HEK293 (cell line): ENCODE data around the gene PAX2.

ENCODE experiments used
- CTCF ChIA-PET: fragments of 350-600 bp; formaldehyde crosslinking; extraction: SDS; loops from one replicate; lab custom pipeline; 2021; ENCODE audit warnings: antibody characterized with exemption; lab: Yijun Ruan, JAX
- POLR2A ChIA-PET: fragments of 300-600 bp; formaldehyde crosslinking; extraction: SDS; loops from one replicate; lab custom pipeline; 2020; ENCODE audit warnings: antibody characterized with exemption, inconsistent platforms; lab: Yijun Ruan, JAX
- H3K27ac ChIP-seq: fragments of 200-500 bp; sonication (Bioruptor generic); 2 replicates; pipeline ENCODE4 v1.5.1; 2014; ENCODE audit warnings: low read depth, low read length, control low read depth, inconsistent platforms; ENCODE audit errors: extremely low read depth
- H3K36me3 ChIP-seq, 2 experiments: fragments of 200-500 bp in 1 of 2; sonication (Bioruptor generic) in 1 of 2; 1 replicate in 1 of 2; 2 replicates in 1 of 2; pipeline ENCODE4 v1.5.1; 2014 to 2017; ENCODE audit warnings: inconsistent platforms in 2 of 2, low read length in 2 of 2; ENCODE audit not compliant: control insufficient read depth in 2 of 2, insufficient read depth in 1 of 2
- H3K4me1 ChIP-seq: fragments of 200-500 bp; sonication (Bioruptor generic); 2 replicates; pipeline ENCODE4 v1.5.1; 2014; ENCODE audit warnings: mild to moderate bottlenecking, low read length, inconsistent platforms; ENCODE audit not compliant: control insufficient read depth, insufficient read depth
- H3K4me3 ChIP-seq: 2 replicates; pipeline ENCODE4 v1.5.1; 2011; ENCODE audit warnings: low read depth, mild to moderate bottlenecking, control low read depth, low read length, moderate library complexity
- H3K9me3 ChIP-seq: fragments of 200-500 bp; sonication (Bioruptor generic); 2 replicates; pipeline ENCODE4 v1.5.1; 2014; ENCODE audit warnings: low read depth, low read length, inconsistent platforms; ENCODE audit not compliant: control insufficient read depth, insufficient read depth
- GLI4 ChIP-seq: fragments of 450-650 bp; formaldehyde crosslinking; IDR thresholded peaks from 2 replicates; pipeline ENCODE4 v1.5.1; 2016; ENCODE audit warnings: missing biosample characterization, missing genetic modification characterization
- ZNF132 ChIP-seq: fragments of 450-650 bp; formaldehyde crosslinking; IDR thresholded peaks from 2 replicates; pipeline ENCODE4 v1.5.1; 2017; ENCODE audit warnings: missing biosample characterization, missing genetic modification characterization, borderline replicate concordance
- ZNF140 ChIP-seq: fragments of 450-650 bp; formaldehyde crosslinking; IDR thresholded peaks from 2 replicates; pipeline ENCODE4 v1.5.1; 2016; ENCODE audit warnings: missing biosample characterization, missing genetic modification characterization
- ZNF157 ChIP-seq: fragments of 450-650 bp; formaldehyde crosslinking; IDR thresholded peaks from 2 replicates; pipeline ENCODE4 v1.5.1; 2016; ENCODE audit warnings: missing biosample characterization, missing genetic modification characterization
- ZNF2 ChIP-seq: fragments of 450-650 bp; formaldehyde crosslinking; IDR thresholded peaks from 2 replicates; pipeline ENCODE4 v1.5.1; 2016; ENCODE audit warnings: missing biosample characterization, missing genetic modification characterization
- ZNF274 ChIP-seq, 2 experiments: fragments of 200-500 bp in 1 of 2; fragments of 450-650 bp in 1 of 2; sonication (Bioruptor generic) in 1 of 2; formaldehyde crosslinking in 1 of 2; IDR thresholded peaks; 2 replicates each; pipeline versions ENCODE4 v1.5.1 to v1.6.1; 2014 to 2016; ENCODE audit warnings: borderline replicate concordance in 1 of 2, inconsistent platforms in 1 of 2, low read length in 1 of 2, missing biosample characterization in 1 of 2, missing genetic modification characterization in 1 of 2
- ZNF311 ChIP-seq: fragments of 450-650 bp; formaldehyde crosslinking; IDR thresholded peaks from 2 replicates; pipeline ENCODE4 v1.5.1; 2017; ENCODE audit warnings: missing biosample characterization, missing genetic modification characterization, borderline replicate concordance
- ZNF404 ChIP-seq: fragments of 450-650 bp; formaldehyde crosslinking; IDR thresholded peaks from 2 replicates; pipeline ENCODE4 v1.5.1; 2017; ENCODE audit warnings: missing biosample characterization, missing genetic modification characterization
- ZNF514 ChIP-seq: fragments of 450-650 bp; formaldehyde crosslinking; IDR thresholded peaks from 2 replicates; pipeline ENCODE4 v1.5.1; 2016; ENCODE audit warnings: missing biosample characterization, missing genetic modification characterization
- ZNF544 ChIP-seq: fragments of 450-650 bp; formaldehyde crosslinking; IDR thresholded peaks from 2 replicates; pipeline ENCODE4 v1.5.0; 2017; ENCODE audit warnings: missing biosample characterization, missing genetic modification characterization
- ZNF76 ChIP-seq: fragments of 450-650 bp; formaldehyde crosslinking; IDR thresholded peaks from 2 replicates; pipeline ENCODE4; 2016; ENCODE audit warnings: low read depth, missing biosample characterization, missing genetic modification characterization, borderline replicate concordance
- ZNF837 ChIP-seq: fragments of 450-650 bp; formaldehyde crosslinking; IDR thresholded peaks from 2 replicates; pipeline ENCODE4 v1.5.1; 2016; ENCODE audit warnings: missing biosample characterization, missing genetic modification characterization
- TF ChIP-seq, protein P1 (sequence below): fragments of 450-650 bp; IDR thresholded peaks from 2 replicates; pipeline ENCODE4 v1.5.1; 2018; ENCODE audit warnings: missing biosample characterization, mild to moderate bottlenecking, missing genetic modification characterization
- TF ChIP-seq, protein P2 (sequence below): fragments of 450-650 bp; formaldehyde crosslinking; IDR thresholded peaks from 2 replicates; pipeline ENCODE4 v1.5.1; 2016; ENCODE audit warnings: missing biosample characterization, missing genetic modification characterization
- TF ChIP-seq, protein P3 (sequence below): fragments of 450-650 bp; formaldehyde crosslinking; IDR thresholded peaks from 2 replicates; pipeline ENCODE4 v1.5.1; 2016; ENCODE audit warnings: missing biosample characterization, missing genetic modification characterization, borderline replicate concordance
- TF ChIP-seq, protein P4 (sequence below): fragments of 450-650 bp; formaldehyde crosslinking; IDR thresholded peaks from 2 replicates; pipeline ENCODE4 v1.5.1; 2016; ENCODE audit warnings: missing biosample characterization, missing genetic modification characterization, borderline replicate concordance
- TF ChIP-seq, protein P5 (sequence below): fragments of 450-650 bp; formaldehyde crosslinking; IDR thresholded peaks from 2 replicates; pipeline ENCODE4 v1.5.1; 2016; ENCODE audit warnings: missing biosample characterization, missing genetic modification characterization, borderline replicate concordance

Gene PAX2

DNA sequence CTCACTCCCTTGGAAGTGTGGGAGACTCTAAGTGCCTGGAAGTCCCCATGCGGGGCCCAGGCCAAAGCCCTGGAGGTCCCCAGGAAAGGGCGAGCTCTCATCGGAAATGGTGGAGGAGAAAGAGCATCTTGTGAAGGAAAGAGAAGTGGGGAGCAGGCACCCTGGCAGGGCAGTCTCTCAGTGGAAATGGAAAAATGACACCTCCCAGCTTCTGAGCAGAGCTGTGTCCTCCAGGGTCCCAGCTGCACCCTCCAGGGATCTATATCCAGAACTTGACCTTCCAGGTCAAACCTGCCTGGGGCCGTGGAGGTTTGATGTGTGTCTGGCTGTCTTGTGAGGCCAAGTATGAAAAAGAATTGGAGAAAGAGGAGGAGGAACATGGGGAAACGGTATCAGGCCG, 29.5 kb downstream of the PAX2 start:
- ChIA-PET CTCF (interaction anchor here (0.6 to 1.4 kb wide), 2 partner anchors 31 to 41 kb away, joined by 3 to 6 read pairs; no protein-coding TSS in a partner anchor), POLR2A (no interaction called here)
- Histone ChIP-seq H3K9me3 (no peaks in the 10 kb centered on the region), H3K4me1 (no peaks in the 10 kb centered on the region), H3K36me3 (peaks cover 0 to 5% of the 10 kb centered on the region in 2 experiments; a peak in 1 of 3 replicates), H3K4me3 (no peak overlapping the region), H3K27ac (no peak overlapping the region)
- TF ChIP-seq GLI4 (tag by site-specific recombination), result no peak
- TF ChIP-seq, protein P1, sequence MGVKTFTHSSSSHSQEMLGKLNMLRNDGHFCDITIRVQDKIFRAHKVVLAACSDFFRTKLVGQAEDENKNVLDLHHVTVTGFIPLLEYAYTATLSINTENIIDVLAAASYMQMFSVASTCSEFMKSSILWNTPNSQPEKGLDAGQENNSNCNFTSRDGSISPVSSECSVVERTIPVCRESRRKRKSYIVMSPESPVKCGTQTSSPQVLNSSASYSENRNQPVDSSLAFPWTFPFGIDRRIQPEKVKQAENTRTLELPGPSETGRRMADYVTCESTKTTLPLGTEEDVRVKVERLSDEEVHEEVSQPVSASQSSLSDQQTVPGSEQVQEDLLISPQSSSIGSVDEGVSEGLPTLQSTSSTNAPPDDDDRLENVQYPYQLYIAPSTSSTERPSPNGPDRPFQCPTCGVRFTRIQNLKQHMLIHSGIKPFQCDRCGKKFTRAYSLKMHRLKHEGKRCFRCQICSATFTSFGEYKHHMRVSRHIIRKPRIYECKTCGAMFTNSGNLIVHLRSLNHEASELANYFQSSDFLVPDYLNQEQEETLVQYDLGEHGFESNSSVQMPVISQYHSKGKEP (tag by site-specific recombination), result no peak
- TF ChIP-seq ZNF404 (tag by site-specific recombination), result no peak
- no peak for TF ChIP-seq ZNF837
- no peak for TF ChIP-seq ZNF514 (tag by site-specific recombination)
- no peak for TF ChIP-seq ZNF132 (tag by site-specific recombination)
- TF ChIP-seq ZNF2 (tag by site-specific recombination), result no peak
- TF ChIP-seq, protein P2, sequence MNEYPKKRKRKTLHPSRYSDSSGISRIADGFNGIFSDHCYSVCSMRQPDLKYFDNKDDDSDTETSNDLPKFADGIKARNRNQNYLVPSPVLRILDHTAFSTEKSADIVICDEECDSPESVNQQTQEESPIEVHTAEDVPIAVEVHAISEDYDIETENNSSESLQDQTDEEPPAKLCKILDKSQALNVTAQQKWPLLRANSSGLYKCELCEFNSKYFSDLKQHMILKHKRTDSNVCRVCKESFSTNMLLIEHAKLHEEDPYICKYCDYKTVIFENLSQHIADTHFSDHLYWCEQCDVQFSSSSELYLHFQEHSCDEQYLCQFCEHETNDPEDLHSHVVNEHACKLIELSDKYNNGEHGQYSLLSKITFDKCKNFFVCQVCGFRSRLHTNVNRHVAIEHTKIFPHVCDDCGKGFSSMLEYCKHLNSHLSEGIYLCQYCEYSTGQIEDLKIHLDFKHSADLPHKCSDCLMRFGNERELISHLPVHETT (tag by site-specific recombination), result no peak
- TF ChIP-seq ZNF157 (tag by site-specific recombination), result no peak
- TF ChIP-seq ZNF544 (tag by site-specific recombination), result no peak
- TF ChIP-seq ZNF140, result no peak
- TF ChIP-seq ZNF76 (tag by site-specific recombination), result no peak
- TF ChIP-seq ZNF311 (tag by site-specific recombination), result no peak
- TF ChIP-seq, protein P3, sequence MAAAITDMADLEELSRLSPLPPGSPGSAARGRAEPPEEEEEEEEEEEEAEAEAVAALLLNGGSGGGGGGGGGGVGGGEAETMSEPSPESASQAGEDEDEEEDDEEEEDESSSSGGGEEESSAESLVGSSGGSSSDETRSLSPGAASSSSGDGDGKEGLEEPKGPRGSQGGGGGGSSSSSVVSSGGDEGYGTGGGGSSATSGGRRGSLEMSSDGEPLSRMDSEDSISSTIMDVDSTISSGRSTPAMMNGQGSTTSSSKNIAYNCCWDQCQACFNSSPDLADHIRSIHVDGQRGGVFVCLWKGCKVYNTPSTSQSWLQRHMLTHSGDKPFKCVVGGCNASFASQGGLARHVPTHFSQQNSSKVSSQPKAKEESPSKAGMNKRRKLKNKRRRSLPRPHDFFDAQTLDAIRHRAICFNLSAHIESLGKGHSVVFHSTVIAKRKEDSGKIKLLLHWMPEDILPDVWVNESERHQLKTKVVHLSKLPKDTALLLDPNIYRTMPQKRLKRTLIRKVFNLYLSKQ (tag by site-specific recombination), result no peak
- TF ChIP-seq, protein P4, sequence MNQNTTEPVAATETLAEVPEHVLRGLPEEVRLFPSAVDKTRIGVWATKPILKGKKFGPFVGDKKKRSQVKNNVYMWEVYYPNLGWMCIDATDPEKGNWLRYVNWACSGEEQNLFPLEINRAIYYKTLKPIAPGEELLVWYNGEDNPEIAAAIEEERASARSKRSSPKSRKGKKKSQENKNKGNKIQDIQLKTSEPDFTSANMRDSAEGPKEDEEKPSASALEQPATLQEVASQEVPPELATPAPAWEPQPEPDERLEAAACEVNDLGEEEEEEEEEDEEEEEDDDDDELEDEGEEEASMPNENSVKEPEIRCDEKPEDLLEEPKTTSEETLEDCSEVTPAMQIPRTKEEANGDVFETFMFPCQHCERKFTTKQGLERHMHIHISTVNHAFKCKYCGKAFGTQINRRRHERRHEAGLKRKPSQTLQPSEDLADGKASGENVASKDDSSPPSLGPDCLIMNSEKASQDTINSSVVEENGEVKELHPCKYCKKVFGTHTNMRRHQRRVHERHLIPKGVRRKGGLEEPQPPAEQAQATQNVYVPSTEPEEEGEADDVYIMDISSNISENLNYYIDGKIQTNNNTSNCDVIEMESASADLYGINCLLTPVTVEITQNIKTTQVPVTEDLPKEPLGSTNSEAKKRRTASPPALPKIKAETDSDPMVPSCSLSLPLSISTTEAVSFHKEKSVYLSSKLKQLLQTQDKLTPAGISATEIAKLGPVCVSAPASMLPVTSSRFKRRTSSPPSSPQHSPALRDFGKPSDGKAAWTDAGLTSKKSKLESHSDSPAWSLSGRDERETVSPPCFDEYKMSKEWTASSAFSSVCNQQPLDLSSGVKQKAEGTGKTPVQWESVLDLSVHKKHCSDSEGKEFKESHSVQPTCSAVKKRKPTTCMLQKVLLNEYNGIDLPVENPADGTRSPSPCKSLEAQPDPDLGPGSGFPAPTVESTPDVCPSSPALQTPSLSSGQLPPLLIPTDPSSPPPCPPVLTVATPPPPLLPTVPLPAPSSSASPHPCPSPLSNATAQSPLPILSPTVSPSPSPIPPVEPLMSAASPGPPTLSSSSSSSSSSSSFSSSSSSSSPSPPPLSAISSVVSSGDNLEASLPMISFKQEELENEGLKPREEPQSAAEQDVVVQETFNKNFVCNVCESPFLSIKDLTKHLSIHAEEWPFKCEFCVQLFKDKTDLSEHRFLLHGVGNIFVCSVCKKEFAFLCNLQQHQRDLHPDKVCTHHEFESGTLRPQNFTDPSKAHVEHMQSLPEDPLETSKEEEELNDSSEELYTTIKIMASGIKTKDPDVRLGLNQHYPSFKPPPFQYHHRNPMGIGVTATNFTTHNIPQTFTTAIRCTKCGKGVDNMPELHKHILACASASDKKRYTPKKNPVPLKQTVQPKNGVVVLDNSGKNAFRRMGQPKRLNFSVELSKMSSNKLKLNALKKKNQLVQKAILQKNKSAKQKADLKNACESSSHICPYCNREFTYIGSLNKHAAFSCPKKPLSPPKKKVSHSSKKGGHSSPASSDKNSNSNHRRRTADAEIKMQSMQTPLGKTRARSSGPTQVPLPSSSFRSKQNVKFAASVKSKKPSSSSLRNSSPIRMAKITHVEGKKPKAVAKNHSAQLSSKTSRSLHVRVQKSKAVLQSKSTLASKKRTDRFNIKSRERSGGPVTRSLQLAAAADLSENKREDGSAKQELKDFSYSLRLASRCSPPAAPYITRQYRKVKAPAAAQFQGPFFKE (tag by site-specific recombination), result no peak
- TF ChIP-seq ZNF274 (IDR thresholded peaks at IDR 0.05; ENCODE audit: low read length), result no peak
- no peak for TF ChIP-seq ZNF274 (tag by site-specific recombination; IDR thresholded peaks at IDR 0.05; ENCODE audit: borderline replicate concordance)
- TF ChIP-seq, protein P5, sequence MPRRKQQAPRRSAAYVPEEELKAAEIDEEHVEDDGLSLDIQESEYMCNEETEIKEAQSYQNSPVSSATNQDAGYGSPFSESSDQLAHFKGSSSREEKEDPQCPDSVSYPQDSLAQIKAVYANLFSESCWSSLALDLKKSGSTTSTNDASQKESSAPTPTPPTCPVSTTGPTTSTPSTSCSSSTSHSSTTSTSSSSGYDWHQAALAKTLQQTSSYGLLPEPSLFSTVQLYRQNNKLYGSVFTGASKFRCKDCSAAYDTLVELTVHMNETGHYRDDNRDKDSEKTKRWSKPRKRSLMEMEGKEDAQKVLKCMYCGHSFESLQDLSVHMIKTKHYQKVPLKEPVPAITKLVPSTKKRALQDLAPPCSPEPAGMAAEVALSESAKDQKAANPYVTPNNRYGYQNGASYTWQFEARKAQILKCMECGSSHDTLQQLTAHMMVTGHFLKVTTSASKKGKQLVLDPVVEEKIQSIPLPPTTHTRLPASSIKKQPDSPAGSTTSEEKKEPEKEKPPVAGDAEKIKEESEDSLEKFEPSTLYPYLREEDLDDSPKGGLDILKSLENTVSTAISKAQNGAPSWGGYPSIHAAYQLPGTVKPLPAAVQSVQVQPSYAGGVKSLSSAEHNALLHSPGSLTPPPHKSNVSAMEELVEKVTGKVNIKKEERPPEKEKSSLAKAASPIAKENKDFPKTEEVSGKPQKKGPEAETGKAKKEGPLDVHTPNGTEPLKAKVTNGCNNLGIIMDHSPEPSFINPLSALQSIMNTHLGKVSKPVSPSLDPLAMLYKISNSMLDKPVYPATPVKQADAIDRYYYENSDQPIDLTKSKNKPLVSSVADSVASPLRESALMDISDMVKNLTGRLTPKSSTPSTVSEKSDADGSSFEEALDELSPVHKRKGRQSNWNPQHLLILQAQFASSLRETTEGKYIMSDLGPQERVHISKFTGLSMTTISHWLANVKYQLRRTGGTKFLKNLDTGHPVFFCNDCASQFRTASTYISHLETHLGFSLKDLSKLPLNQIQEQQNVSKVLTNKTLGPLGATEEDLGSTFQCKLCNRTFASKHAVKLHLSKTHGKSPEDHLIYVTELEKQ (tag by site-specific recombination), result no peak
